GM21528 (cell line): Measurements from ENCODE around the gene TULP1.

Experiments
- ATAC-seq: cut with Tn5 transposase; IDR thresholded peaks from one replicate; pipeline ENCODE4 v1.9.1; 2021; ENCODE audit warnings: mild to moderate bottlenecking, moderate library complexity; ENCODE audit not compliant: unreplicated experiment, low FRiP score

TULP1 gene

DNA sequence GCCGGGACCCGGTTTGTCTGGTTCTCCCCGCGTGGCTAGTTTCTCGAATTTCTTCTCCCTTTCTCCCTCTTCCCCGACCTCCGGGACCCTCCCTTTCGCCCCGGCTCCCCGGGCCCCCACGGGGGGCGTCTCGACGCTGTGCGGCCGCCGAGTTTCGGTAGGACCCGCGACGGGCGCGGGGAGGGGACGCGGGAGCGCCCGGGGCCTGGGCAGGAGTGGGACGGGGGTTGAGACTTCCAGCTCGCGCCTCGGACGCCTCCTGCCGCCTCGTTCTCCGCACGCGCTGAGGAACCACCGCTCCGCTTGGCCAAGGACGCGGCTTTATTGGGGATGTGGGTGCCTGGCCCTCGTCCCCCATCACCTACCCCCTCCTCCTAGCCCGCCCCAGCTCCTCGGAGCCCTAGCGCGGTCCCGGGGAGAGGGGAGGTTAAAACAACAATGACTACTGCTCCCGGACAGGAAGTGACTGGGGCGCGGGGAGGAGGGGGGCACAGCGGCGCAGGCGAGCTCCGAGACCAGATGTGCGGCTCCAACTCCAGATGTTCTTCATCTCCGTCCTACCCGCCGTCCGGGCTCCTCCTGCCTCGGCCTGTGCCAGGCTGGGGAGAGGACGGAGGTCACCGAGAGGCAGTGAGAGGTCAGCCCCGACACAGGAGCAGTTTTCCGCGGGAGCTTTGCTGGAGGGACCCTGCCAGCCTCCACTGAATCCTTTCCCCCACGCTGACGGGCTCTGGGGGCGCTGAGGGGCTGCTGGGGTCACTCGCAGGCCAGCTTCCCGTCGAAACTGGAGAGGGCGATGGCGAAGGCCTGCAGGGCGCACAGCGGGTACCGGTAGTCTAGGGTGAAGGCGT lies 14.9 kb downstream of the TULP1 start:
- ATAC-seq: no peak

DNA sequence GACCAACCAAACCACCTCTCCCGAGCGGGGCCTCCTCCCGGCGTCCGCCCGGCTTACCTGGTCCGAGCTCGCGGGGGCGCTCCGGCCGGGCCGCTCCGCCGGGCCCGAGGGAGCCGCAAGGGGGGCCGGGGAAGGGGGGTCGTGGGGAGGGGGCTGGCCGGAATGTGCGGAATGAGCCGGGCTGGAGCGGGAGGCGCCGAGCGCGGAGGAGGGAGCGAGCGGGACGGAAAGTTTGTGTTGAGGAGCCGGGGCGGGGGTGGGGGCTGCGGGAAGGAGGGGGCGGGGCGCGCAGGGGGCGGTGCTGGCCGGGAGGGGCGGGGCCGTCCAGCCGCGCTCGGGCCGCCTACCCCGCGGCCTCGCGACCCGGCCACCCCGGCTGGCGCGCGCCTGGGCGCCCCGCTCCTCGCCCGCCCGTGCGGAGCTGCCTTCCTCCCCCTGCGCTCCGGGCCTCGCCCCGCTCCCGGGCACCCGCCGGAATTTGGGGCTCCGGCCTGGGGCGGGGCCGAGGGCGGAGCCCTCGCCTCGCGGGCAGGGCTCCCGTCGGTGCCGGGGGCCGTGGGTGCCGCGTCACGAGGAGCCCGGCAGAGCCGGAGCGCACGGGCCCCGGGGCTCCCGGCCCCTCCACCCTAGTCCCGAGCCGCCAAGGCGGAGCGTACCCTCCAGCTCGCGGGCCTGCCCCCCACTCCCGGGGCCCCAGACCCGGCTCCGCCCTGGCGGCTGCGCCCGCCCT lies 15.7 kb downstream of the TULP1 start, which contains the start of gene TEAD3:
Gene TEAD3 (minus strand): TSS at position 239 of the 730 bp plus-strand sequence.
- ATAC-seq: no peak

- ATAC-seq: no peak
These were observed 16.5 kb downstream of the TULP1 start for GRCh38 chr6:35496036-35496840.

DNA sequence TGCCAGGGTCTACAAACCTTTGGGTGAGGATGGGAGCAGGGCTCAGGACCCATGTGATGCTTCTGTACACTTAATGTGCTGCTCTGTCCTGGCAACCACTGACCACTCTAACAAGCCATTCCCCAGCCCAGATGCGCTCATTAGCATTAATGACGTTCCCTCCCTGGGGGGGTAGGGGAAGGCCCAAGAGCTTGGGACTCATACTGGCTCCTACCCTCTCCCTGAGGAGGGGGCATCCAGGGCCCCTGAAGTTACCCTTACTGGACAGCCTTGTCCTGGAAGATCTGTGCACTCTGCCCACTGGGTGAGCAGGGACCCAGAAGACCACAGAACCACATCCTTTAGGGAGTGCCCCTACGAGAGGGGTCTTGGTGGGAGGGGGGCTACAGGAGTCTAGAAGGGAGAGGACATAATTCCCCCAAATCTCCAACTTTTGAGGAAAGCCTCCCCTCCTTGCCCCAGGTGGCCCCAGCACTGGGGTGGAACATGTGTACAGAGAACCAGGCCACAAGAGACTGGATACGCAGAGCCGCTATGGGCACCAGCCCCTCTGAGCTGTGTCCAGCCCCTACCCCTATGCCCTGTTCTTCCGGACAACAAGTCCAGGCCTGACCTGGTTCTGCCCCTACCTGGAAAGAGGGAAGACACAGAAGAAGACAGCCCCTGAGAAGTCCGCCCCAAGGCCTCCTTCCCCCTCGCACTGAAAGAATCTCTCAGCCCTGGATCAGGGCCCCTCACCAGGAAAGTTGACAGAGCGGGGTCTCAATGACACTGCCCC lies 17.2 kb downstream of the TULP1 start:
- ATAC-seq: no peak

DNA sequence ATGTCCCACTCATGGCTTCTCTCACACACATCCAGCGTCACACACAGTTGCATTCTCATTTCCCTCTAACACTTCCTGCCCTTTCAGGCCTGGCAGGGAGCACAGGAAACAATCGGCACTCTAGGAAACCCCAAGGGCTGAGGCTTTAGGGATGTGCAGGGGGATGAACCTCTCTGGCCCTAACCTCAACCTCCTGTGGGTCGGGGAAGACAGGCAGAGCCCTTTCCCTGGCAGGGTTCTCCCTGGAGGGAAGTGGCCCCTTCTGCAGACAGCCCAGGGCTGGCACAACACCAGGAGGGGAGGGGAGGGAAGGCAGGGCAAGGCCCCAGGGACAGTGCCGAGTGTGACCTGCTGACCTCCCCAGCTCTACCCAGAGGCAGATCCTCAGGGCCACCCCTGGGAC lies 18.5 kb downstream of the TULP1 start:
- no peak for ATAC-seq

- no peak for ATAC-seq
These were observed 19.3 kb downstream of the TULP1 start for GRCh38 chr6:35493307-35493983.

- no peak for ATAC-seq
These were observed 19.8 kb downstream of the TULP1 start for GRCh38 chr6:35492974-35493284.

- ATAC-seq: no peak
These were observed 20.3 kb downstream of the TULP1 start for GRCh38 chr6:35492258-35492973.

GRCh38 chr6:35491558-35492257 lies 21.0 kb downstream of the TULP1 start:
- ATAC-seq: no peak

DNA sequence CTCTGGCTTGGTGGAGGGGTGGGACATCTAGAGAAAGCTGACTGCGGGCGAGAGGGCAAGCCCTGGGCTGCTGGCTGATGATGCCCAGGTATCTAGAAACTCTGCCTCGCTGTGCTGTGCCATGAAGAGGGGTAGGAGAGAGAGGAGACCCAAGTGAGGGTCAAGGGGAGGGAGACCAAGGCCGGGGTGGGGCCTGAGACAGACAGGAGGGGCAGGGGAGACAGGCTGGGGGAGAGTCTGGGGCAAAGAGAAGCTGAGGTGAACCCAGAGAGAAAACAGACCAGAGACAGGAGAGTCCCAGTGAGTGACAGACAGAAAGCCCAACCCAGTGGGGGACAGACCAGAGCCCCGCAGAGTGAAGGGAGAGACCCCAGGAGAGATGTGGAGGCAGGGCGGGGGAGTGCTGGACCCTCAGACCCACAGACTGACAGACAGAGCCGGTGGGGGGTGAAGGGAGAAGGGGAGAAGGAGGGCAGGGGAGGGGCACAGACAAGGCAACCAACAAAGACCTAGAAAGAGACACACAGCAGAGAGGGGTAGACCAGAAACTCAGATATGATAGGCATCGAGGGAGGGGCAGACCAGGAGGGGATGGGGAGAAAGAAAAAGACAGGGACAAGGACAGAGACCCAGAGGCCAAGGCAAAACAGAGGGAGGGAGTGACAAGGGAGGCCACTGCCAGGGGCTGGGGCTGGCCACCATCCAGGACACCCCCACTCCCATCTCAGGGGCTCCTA lies 21.7 kb downstream of the TULP1 start:
- no peak for ATAC-seq

GRCh38 chr6:35489995-35490791 lies 22.5 kb downstream of the TULP1 start:
- no peak for ATAC-seq

DNA sequence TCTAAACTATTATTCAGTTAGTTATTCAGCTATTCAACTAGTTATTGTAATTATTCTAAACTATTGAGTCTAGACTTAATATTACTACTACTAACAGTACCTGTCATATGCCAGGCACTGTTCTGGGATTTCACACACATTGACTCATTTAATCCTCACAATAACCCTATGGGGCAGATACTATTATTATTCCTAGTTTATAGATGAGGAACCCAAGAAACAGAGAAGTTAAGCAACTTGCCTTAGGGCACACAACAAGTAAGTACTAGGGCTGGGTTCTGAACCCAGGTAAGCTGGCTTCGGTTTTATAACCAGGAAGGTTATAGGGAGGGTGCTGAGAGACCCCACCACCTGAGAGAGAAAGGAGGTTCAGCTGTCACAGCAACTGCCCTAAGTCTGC lies 23.6 kb downstream of the TULP1 start:
- ATAC-seq: no peak

DNA sequence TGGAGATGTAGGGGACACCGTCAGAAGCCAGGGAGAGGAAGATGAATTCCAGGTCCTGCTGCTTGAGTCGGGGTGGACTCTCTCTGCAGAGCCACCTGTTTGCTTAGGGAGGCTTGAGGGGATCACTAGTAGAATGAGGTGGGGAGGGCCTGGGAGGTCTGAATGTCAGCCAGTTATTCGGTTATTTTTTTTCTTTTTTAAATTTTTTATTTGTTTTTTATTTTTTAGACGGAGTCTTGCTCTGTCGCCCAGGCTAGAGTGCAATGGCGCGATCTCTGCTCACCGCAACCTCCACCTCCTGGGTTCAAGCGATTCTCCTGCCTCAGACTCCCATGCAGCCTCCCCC lies 24.2 kb downstream of the TULP1 start:
- no peak for ATAC-seq

DNA sequence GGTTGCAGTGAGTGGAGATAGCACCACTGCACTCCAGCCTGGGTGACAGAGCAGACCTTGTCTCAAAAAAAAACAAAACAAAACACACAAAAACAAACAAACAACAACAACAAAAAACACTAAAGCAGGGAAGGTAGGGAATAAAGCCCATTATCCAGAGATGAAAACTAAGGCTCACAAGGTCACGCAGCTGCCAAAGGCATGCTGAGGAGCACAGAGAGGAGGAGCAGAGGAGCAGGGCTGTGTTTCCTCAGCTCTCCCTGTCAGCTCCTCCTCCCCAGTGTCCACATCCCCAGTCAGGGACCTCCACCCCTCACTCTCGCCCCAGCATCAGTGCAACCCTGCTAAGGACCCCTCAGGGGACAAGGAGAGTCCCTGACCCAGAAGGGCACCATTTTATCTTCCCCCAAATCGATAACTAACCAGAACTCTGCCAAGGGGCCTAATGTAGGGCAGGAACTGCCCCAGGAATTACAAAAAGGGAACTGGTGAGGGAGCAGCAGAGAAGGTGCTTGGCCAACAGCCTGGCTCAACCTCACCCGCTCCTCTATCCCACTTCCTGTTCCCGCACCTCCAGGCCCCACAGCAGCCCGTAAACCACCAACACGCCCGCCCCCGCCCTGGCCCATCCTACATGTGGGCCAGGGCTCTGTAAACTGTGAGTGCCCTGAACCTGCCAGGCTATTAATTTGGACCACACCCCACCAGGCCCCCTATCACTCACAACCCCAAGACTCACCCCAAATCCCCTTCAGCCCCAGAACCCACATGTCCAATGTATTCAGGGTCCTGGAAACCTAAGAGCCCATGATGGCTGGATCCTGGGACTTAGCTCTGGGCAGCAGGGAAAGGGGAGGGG lies 24.8 kb downstream of the TULP1 start:
- no peak for ATAC-seq

DNA sequence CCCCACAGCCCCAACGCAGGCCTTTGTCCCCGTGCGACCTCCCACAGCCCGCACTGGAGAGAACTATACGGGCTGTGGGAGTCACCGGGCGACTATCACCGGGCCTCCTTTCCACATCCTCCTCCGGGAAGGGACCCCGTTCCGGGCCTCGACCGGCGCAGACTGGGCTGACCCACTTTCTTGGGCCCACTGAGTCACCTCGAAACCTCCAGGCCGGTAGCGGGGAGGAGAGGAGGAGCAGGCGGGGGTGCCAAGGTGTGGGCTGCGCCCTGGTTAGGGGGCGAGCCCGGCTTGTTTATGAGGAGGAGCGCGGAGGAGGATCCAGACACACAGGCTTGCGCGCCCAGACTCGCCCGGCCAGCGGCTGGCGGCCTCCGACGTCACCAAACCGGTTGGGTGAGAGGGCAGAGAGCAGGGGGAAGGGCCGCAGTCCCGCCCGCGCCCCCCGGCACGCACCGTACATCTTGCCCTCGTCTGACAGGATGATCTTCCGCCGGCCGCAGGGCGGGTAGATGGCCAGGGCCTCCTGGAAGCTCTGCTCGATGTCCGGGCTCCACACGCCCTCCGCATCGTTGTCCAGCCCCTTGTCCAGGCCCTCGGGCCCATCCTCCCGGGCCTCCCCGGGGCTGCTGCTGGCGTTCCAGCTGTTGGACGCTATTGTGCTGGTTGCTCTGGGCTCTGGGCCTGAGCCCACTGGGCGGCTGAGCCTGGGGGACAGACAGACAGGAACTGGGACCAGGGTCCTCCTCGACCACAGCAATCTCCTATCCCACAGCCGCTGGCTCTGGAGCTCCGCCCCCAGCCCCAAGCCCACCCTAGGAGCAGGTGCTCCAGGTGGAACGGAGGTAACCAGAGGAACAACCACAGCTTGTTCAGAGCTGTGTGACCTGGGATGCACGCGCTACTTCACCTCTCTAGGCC lies 26.4 kb downstream of the TULP1 start:
- ATAC-seq: no peak
